Pancreas (tissue), 10 donors: Measurements from ENCODE around the gene SLC12A9. TPM values are rescaled to one million over a fixed set of nuclear protein-coding genes. Genes with fewer than 3 reads are reported as not detected.

Experiments used
- ATAC-seq, 4 donors: fragments of 200-7000 bp; cut with Tn5 transposase; one replicate each; pipeline versions ENCODE4 v1.8.0 to v1.9.1; 2020; ENCODE audit warnings: mild to moderate bottlenecking in 4 of 4, moderate library complexity in 4 of 4
- DNase-seq, 6 donors: peaks; one replicate each; pipeline ENCODE4 v3.0.0-alpha.2; 2020
- FAIRE-seq: peaks from 2 replicates; lab custom pipeline; 2012; peaks lifted over from hg19 to GRCh38; lab: Jason Lieb, UNC
- H3K27ac ChIP-seq, 4 donors: fragments of 200-600 bp; sonication (generic); 1 replicate in 3 of 4; 2 replicates in 1 of 4; pipeline versions ENCODE4 v1.5.0 to v1.8.0; 2020
- H3K27me3 ChIP-seq, 4 donors: fragments of 200-600 bp; one replicate each; pipeline ENCODE4 v1.8.0; 2021
- H3K36me3 ChIP-seq, 3 donors: fragments of 200-600 bp; sonication (generic) in 1 of 3; one replicate each; pipeline versions ENCODE4 v1.5.0 to v1.8.0; 2020 to 2021
- H3K4me1 ChIP-seq, 3 donors: fragments of 200-600 bp; one replicate each; pipeline ENCODE4 v1.8.0; 2021
- H3K4me3 ChIP-seq, 4 donors: fragments of 200-600 bp; sonication (generic) in 2 of 4; one replicate each; pipeline versions ENCODE4 v1.5.0 to v1.8.0; 2020 to 2021
- H3K9me3 ChIP-seq, 4 donors: fragments of 200-600 bp; one replicate each; pipeline ENCODE4 v1.8.0; 2021
- WGBS, 2 donors: extraction: QIAGEN DNeasy Blood & Tissue Kit; methylation state at CpG; one replicate each; pipeline ENCODE4 v1.1.7; 2013; 5-methylcytosine and 5-hydroxymethylcytosine counted together
- intact Hi-C, 3 donors: fragments of 100-400 bp; cut with DNase I; formaldehyde crosslinking; loops; one replicate each; pipeline versions ENCODE4 v1.11.1 to v1.14.2; 2022
- polyA plus RNA-seq, 2 donors: library from polyadenylated mRNA; stranded (reverse); fragments of 200-250 nt; gene quantifications; one replicate each; pipeline ENCODE4 v1.2.3, GENCODE V29; 2013
- total RNA-seq, 6 donors: library from RNA; stranded (reverse); fragmentation: NEBNext Ultra II Directional in 4 of 6; extraction: Animal tissue kit (Norgen Biotek cat#: 25700) in 4 of 6; gene quantifications; one replicate each; pipeline versions ENCODE4 v1.2.1 to v1.2.4, GENCODE V29; 2021 to 2023
- TF ChIP-seq, protein P1 (sequence below), 4 donors: fragments of 200-600 bp; sonication (generic) in 3 of 4; IDR thresholded peaks; one replicate each; pipeline versions ENCODE4 v1.5.0 to v1.8.0; 2021; ENCODE audit warnings: antibody characterized with exemption in 4 of 4
- donor health status: healthy with polysubstance abuse.
- donor health status: DM: no; HTN: no; CAD: no; lungs with moderate emphysema.
- donor health status: DM: no; HTN: no; CAD: no.
- donor health status: control.
- donor health status: control.
- donor health status: Bipolar disorder and iron deficiency.
- donor health status: DM: yes; HTN: yes; CAD: no.
- donor health status: DM: no; HTN: no; CAD: no.
- donor health status: DM: no; HTN: no; CAD: no.
- donor health status: DM: yes; HTN: yes; CAD: no.

SLC12A9 gene
- total and polyA plus RNA-seq, 8 donors, result 11.9 to 34.6 (median 15.3) TPM

GRCh38 chr7:100874300-100874576 is 21.7 kb downstream of the SLC12A9 start:
- Histone ChIP-seq H3K4me1 (peaks cover 8 to 27% (median 20%) of the 10 kb centered on the region in 3 donors), H3K36me3 (peaks cover 0 to 19% (median 13%) of the 10 kb centered on the region in 3 donors), H3K27ac (peak overlapping the region; percentile 84 to 94 (median 87)), H3K27me3 (no peaks in the 10 kb centered on the region), H3K9me3 (no peaks in the 10 kb centered on the region), H3K4me3 (peak overlapping the region; percentile 88 to 97 (median 90))
- DNase-seq, result peak in 1 of 6 donors; percentile 40
- intact Hi-C loops, result no loop called here
- 42 to 52% methylated on average over 8 of the region's 8 CpGs for WGBS, 2 donors
- TF ChIP-seq, protein P1, sequence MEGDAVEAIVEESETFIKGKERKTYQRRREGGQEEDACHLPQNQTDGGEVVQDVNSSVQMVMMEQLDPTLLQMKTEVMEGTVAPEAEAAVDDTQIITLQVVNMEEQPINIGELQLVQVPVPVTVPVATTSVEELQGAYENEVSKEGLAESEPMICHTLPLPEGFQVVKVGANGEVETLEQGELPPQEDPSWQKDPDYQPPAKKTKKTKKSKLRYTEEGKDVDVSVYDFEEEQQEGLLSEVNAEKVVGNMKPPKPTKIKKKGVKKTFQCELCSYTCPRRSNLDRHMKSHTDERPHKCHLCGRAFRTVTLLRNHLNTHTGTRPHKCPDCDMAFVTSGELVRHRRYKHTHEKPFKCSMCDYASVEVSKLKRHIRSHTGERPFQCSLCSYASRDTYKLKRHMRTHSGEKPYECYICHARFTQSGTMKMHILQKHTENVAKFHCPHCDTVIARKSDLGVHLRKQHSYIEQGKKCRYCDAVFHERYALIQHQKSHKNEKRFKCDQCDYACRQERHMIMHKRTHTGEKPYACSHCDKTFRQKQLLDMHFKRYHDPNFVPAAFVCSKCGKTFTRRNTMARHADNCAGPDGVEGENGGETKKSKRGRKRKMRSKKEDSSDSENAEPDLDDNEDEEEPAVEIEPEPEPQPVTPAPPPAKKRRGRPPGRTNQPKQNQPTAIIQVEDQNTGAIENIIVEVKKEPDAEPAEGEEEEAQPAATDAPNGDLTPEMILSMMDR (IDR thresholded peaks at IDR 0.05), result no peak
- no peak for FAIRE-seq
- peak in 1 of 4 donors; percentile 0 for ATAC-seq

DNA sequence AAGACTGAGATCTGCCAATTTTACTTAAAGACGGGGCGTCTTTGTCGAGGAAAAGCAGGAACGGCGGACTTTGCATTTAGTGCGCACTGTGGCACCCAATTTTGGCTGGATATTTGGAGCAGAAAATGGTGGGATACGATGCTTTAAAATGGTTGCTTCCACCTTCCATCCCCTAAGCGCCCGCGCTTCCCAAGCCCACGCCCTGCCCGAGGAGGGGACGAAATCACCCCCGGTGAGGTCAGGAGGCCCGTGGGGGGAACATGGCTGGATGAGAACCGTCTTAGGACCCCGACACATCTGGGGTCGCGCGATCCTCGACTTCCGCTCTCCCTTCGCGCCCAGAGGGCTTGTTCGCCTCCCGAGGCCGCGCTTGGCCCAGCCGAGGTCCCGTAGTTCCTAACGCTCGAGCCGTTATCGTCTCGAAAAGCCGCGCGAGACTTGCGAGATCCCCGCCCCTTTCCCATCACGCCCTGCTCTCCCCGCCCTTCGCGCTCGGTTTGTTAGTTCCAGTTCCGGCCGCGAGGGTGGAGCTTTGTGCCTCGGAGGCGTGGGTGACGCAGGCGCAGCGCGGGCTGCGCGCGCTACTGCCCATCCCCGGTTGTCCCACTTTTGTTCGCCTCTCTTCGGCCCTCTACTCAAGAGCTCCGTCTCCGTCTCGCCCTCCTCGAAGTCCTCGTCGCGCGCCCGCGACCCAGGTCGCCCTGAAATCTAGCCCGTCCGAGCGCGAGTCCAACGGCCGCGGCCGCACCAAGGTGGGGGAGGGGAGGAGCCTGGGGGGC is 22.3 kb downstream of the SLC12A9 start, which contains the start of gene SRRT:
Gene SRRT, plus strand, starts transcription at position 527 of the 779 bp plus-strand sequence. CDS start 488 bp downstream, outside the sequence.
- H3K4me1 ChIP-seq, result peaks cover 8 to 27% (median 20%) of the 10 kb centered on the region in 3 donors
- H3K36me3 ChIP-seq, result peaks cover 0 to 19% (median 13%) of the 10 kb centered on the region in 3 donors
- peak; percentile 78 for FAIRE-seq

DNA sequence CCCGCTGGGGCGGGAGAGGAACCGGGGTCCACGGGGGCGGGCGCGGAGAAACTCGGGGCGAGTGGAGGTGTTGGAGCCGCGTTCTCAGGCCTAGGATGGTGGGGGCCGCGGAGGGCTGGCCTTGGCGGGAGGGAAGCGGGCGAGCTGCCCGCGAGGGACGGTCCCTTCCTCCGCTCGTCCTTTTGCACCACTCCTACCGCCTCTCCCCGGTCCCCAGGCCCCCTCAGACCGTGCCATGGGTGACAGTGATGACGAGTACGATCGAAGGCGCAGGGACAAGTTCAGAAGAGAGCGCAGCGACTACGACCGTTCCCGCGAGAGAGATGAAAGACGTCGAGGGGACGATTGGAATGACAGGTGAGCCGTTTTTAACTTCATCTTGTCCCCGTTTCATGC is 22.8 kb downstream of the SLC12A9 start:
- Histone ChIP-seq H3K36me3 (peaks cover 0 to 19% (median 13%) of the 10 kb centered on the region in 3 donors), H3K4me1 (peaks cover 8 to 27% (median 20%) of the 10 kb centered on the region in 3 donors), H3K9me3 (no peaks in the 10 kb centered on the region), H3K27ac (peak overlapping the region; percentile 84 to 94 (median 87)), H3K27me3 (no peaks in the 10 kb centered on the region), H3K4me3 (peak overlapping the region; percentile 88 to 97 (median 90))
- 0 to 1% methylated on average over 33 to 39 of the region's 39 CpGs for WGBS, 2 donors
- intact Hi-C loops, result no loop called here
- FAIRE-seq (no peak), ATAC-seq (peak; percentile 46 to 55 (median 54)), DNase-seq (no peak)
- TF ChIP-seq, protein P1 (IDR thresholded peaks at IDR 0.05), result no peak

More for the DNA sequence above, 22.3 kb downstream of the SLC12A9 start, which contains the start of gene SRRT:
- DNase-seq, result peak; percentile 97 to 99 (median 98)
- 1% methylated on average over 65 to 79 of the region's 79 CpGs for WGBS, 2 donors
- H3K9me3 ChIP-seq, result no peaks in the 10 kb centered on the region
- H3K4me3 ChIP-seq, result peak within 1 kb of the TSS; percentile 88 to 97 (median 90)
- peak; percentile 95 to 98 (median 96) for ATAC-seq
- intact Hi-C loops, result no loop called here
- TF ChIP-seq, protein P1 (IDR thresholded peaks at IDR 0.05), result peak; percentile 31 to 61 (median 48)
- H3K27me3 ChIP-seq, result no peaks in the 10 kb centered on the region
- peak within 1 kb of the TSS; percentile 84 to 94 (median 87) for H3K27ac ChIP-seq

- FAIRE-seq, result no peak
- WGBS, 2 donors, result 79 to 83% methylated on average over 7 of the region's 7 CpGs
Measured at GRCh38 chr7:100878013-100878412, 25.5 kb downstream of the SLC12A9 start.

More at GRCh38 chr7:100878013-100878412, 25.5 kb downstream of the SLC12A9 start:
- intact Hi-C loops, result no loop called here
- TF ChIP-seq, protein P1 (IDR thresholded peaks at IDR 0.05), result no peak
- no peak overlapping the region for H3K27ac ChIP-seq
- ATAC-seq (no peak), DNase-seq (no peak)
- H3K4me1 ChIP-seq, result peaks cover 8 to 27% (median 20%) of the 10 kb centered on the region in 3 donors
- H3K36me3 ChIP-seq, result peaks cover 4 to 20% (median 16%) of the 10 kb centered on the region in 3 donors
- no peaks in the 10 kb centered on the region for H3K27me3 ChIP-seq
- no peak overlapping the region for H3K4me3 ChIP-seq
- no peaks in the 10 kb centered on the region for H3K9me3 ChIP-seq
